NCI-H146 treated with DMSO at 0.1 percent for 48 hours (cell line): ENCODE data around the gene GCLM.
"Not testable (repeated sequence)": the region's sequence is repeated elsewhere in the genome, so short reads cannot be mapped to it uniquely, and the experiment has no call there.

Experiments used
- DNase-seq: peaks from one replicate; lab custom pipeline; 2025; ENCODE audit not compliant: unreplicated experiment; lab: John Stamatoyannopoulos, UW

The GCLM gene

GRCh38 chr1:93899543-93900207, 9.6 kb downstream of the GCLM start:
- no peak for DNase-seq

GRCh38 chr1:93888900-93889299, 20.3 kb downstream of the GCLM start:
- DNase-seq = no peak

GRCh38 chr1:93882269-93882668, 27.0 kb downstream of the GCLM start:
- no peak for DNase-seq

- DNase-seq = no peak
Measured at GRCh38 chr1:93880731-93881130, 28.5 kb downstream of the GCLM start.

GRCh38 chr1:93878889-93879586, 30.2 kb downstream of the GCLM start, which contains the start of gene DNTTIP2:
DNTTIP2 (minus strand) TSS chr1:93879206; CDS start chr1:93879148, 58 bp downstream.
- peak; percentile 78 for DNase-seq

- DNase-seq = no peak
Measured at GRCh38 chr1:93878501-93878888, 30.7 kb downstream of the GCLM start.

- no peak for DNase-seq
Measured at GRCh38 chr1:93877529-93877928, 31.7 kb downstream of the GCLM start.

- no peak for DNase-seq
Measured at GRCh38 chr1:93876244-93876643, 33.0 kb downstream of the GCLM start.

GRCh38 chr1:93874025-93874651, 35.1 kb downstream of the GCLM start:
- no peak for DNase-seq

- DNase-seq = no peak
Measured at GRCh38 chr1:93871366-93871765, 37.9 kb downstream of the GCLM start.

- no peak for DNase-seq
Measured at GRCh38 chr1:93869653-93870052, 39.6 kb downstream of the GCLM start.

- not testable (repeated sequence) for DNase-seq
Measured at GRCh38 chr1:93868492-93868891, 40.7 kb downstream of the GCLM start.

- DNase-seq = no peak
Measured at GRCh38 chr1:93865253-93865652, 44.0 kb downstream of the GCLM start.

GRCh38 chr1:93864175-93864574, 45.1 kb downstream of the GCLM start:
- DNase-seq = no peak

- DNase-seq = not testable (repeated sequence)
Measured at GRCh38 chr1:93857653-93858052, 51.6 kb downstream of the GCLM start.

GRCh38 chr1:93855983-93856382, 53.2 kb downstream of the GCLM start:
- not testable (repeated sequence) for DNase-seq

GRCh38 chr1:93853940-93854339, 55.3 kb downstream of the GCLM start:
- no peak for DNase-seq

- no peak for DNase-seq
Measured at GRCh38 chr1:93851878-93852277, 57.4 kb downstream of the GCLM start.

GRCh38 chr1:93851327-93851712, 57.9 kb downstream of the GCLM start:
- DNase-seq = no peak

GRCh38 chr1:93850687-93851326, 58.4 kb downstream of the GCLM start:
- not testable (repeated sequence) for DNase-seq

- no peak for DNase-seq
Measured at GRCh38 chr1:93848350-93848883, 60.8 kb downstream of the GCLM start.
